A549 (cell line): ENCODE data around the gene POGLUT2.

Experiments used
- EP300 ChIP-seq, 2 experiments: fragments of >200 bp; sonication (Bioruptor Twin); formaldehyde crosslinking; IDR thresholded peaks; 2 replicates in 1 of 2; 3 replicates in 1 of 2; pipeline ENCODE4 v1.6.1; 2016 to 2017
- ZFP36 ChIP-seq: fragments of 450-650 bp; IDR thresholded peaks from 2 replicates; pipeline ENCODE4 v1.6.1; 2014; ENCODE audit warnings: borderline replicate concordance; ENCODE audit not compliant: partially characterized antibody
- TF ChIP-seq, protein P1 (sequence below): fragments of >200 bp; sonication (Bioruptor Twin); formaldehyde crosslinking; IDR thresholded peaks from 3 replicates; pipeline ENCODE4 v1.5.1; 2016

DNA sequence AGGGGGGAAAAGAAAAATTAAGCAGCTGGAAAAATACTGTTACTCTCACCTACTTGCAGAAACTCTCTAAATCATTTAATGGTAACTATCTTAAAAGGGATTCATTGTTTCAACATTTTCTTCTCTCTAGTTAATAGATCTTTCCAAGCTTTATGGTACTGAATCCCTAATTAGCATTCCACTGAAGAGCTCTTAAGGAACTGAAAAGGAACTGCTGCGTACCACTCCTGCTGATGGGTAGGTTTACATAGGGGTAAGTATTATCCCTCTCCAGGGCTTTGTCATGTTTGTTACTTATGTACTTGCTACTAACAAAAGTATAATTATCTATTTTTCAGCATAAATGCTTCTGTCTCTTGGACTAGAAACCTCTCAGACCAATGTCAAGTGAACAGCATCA lies 37.7 kb downstream of the POGLUT2 start:
- TF ChIP-seq ZFP36 (no peak), EP300 (IDR thresholded peaks at IDR 0.05) (no peak)
- TF ChIP-seq, protein P1, sequence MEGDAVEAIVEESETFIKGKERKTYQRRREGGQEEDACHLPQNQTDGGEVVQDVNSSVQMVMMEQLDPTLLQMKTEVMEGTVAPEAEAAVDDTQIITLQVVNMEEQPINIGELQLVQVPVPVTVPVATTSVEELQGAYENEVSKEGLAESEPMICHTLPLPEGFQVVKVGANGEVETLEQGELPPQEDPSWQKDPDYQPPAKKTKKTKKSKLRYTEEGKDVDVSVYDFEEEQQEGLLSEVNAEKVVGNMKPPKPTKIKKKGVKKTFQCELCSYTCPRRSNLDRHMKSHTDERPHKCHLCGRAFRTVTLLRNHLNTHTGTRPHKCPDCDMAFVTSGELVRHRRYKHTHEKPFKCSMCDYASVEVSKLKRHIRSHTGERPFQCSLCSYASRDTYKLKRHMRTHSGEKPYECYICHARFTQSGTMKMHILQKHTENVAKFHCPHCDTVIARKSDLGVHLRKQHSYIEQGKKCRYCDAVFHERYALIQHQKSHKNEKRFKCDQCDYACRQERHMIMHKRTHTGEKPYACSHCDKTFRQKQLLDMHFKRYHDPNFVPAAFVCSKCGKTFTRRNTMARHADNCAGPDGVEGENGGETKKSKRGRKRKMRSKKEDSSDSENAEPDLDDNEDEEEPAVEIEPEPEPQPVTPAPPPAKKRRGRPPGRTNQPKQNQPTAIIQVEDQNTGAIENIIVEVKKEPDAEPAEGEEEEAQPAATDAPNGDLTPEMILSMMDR: no peak
